ENCODE measurements around the gene KIF17.

DNA sequence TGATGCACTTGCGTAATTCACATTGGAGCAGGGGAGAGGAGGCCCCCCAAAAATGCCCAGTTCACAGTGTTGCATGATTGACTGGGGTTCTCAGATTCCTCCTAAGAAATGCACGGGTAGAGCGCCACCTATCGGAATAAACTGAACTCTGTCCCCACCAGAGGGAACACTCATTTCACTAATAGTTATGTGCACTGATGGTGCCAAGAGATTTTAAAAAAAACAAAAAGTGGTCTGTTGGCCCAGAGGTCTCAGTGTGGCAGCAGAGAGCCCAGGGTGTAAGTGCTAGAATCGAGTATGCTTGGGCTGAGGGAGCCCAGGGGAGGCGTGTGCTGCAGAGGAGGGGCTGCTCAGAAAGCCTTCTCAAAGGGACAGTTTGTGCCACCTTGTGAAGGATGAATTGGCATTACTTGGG is 77.6 kb downstream of the KIF17 start:
- TF ChIP-seq, protein P1, sequence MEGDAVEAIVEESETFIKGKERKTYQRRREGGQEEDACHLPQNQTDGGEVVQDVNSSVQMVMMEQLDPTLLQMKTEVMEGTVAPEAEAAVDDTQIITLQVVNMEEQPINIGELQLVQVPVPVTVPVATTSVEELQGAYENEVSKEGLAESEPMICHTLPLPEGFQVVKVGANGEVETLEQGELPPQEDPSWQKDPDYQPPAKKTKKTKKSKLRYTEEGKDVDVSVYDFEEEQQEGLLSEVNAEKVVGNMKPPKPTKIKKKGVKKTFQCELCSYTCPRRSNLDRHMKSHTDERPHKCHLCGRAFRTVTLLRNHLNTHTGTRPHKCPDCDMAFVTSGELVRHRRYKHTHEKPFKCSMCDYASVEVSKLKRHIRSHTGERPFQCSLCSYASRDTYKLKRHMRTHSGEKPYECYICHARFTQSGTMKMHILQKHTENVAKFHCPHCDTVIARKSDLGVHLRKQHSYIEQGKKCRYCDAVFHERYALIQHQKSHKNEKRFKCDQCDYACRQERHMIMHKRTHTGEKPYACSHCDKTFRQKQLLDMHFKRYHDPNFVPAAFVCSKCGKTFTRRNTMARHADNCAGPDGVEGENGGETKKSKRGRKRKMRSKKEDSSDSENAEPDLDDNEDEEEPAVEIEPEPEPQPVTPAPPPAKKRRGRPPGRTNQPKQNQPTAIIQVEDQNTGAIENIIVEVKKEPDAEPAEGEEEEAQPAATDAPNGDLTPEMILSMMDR (IDR thresholded peaks at IDR 0.05; ENCODE audit: insufficient read depth, low read length), result peak; percentile 56
- TF ChIP-seq GABPA (IDR thresholded peaks at IDR 0.05; ENCODE audit: low read depth) (no peak), POLR2AphosphoS5 (IDR thresholded peaks at IDR 0.05; ENCODE audit: low read depth) (no peak)
